ENCODE measurements around the gene SFT2D1. TPM values are rescaled to one million over a fixed set of nuclear protein-coding genes. Genes with fewer than 3 reads are reported as not detected.

Gene SFT2D1
- total RNA-seq, 1 donor from 2014 or later: 52.8 TPM

- peaks cover 18% of the 10 kb centered on the region for H3K4me1 ChIP-seq
- DNase-seq (no peak), ATAC-seq (peak; percentile 24 to 46)
- no peaks in the 10 kb centered on the region for H3K36me3 ChIP-seq
- H3K27me3 ChIP-seq (ENCODE audit: low read depth): peaks cover 47% of the 10 kb centered on the region
- intact Hi-C loops (cut with DNase I): no loop called here
- H3K4me3 ChIP-seq: peak overlapping the region; percentile 48
- no peaks in the 10 kb centered on the region for H3K9me3 ChIP-seq
- no peak for TF ChIP-seq CTCF (IDR thresholded peaks at IDR 0.05)
- no peak overlapping the region for H3K27ac ChIP-seq
These were observed 35.0 kb downstream of the SFT2D1 start for GRCh38 chr6:166307082-166308032.

DNA sequence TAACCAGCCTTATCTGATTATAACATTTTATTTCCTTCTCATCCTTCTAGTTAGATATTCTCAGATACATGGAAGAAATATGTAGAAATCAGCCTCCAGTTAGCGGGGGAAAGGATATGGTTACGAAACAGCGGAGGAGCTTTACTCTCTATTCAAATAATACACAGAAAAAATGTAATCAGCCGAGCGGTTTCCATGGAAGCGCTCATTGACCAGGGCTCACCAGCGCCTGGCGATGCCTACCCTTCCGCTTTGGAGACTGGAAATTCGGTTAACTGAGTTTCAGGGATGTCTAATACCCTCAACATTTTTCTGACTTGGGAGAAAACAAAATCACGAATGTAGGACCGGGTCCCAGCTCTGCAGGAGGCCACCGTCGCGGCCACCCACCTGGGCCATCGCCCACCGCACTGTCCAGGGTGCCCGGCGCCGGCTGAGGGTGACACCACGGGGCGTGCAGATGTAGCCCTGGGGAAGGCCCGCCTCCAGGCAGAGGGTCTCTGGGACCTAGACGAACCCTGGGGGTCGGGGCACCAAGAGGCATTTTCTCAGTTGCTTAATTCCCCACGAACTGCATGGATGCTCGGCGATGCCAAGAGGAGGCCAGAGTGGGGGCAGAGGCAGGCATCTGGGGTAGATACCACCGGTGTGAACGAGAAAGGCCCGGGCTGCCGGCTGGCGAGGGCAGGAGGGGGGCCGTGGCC lies 35.8 kb downstream of the SFT2D1 start:
- Histone ChIP-seq H3K9me3 (no peaks in the 10 kb centered on the region), H3K4me1 (peaks cover 18% of the 10 kb centered on the region), H3K27me3 (ENCODE audit: low read depth) (peaks cover 54% of the 10 kb centered on the region), H3K36me3 (no peaks in the 10 kb centered on the region), H3K27ac (no peak overlapping the region), H3K4me3 (peak overlapping the region; percentile 48)
- DNase-seq (no peak), ATAC-seq (peak in 1 of 2 donors; percentile 38)
- intact Hi-C loops (cut with DNase I): no loop called here
- no peak for TF ChIP-seq CTCF (IDR thresholded peaks at IDR 0.05)

DNA sequence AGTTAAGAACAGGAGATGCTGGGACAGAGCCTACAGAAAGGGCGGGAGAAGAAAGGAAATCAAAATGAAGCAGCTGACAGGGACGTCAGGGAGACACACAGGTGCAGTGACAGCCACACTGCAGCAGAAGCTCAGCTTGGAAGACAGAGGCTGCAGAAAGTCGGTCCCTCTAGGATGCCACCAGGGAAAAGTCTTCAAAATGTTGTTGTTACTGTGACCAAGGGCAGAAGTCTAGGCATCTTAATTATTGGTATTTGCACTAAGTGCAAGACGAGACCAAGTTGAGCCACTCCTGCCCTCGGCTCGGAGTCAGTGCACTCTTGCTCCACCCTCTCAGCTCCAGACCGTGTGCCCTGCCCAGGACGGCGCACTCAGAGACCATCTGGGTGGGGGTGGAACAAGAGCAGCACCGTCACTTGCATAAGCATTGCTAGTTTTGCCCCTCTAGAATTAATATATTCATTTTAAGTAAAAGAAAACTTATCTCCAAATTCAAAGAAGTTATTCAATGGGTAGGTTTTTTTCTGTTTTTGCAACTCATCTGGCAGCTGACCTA lies 36.7 kb downstream of the SFT2D1 start:
- intact Hi-C loops (cut with DNase I): no loop called here
- peaks cover 18% of the 10 kb centered on the region for H3K4me1 ChIP-seq
- H3K36me3 ChIP-seq: no peaks in the 10 kb centered on the region
- ATAC-seq: no peak
- no peak for TF ChIP-seq CTCF (IDR thresholded peaks at IDR 0.05)
- no peak overlapping the region for H3K4me3 ChIP-seq
- H3K27ac ChIP-seq: no peak overlapping the region
- no peak for DNase-seq
- H3K27me3 ChIP-seq (ENCODE audit: low read depth): peaks cover 54% of the 10 kb centered on the region
- H3K9me3 ChIP-seq: no peaks in the 10 kb centered on the region

DNA sequence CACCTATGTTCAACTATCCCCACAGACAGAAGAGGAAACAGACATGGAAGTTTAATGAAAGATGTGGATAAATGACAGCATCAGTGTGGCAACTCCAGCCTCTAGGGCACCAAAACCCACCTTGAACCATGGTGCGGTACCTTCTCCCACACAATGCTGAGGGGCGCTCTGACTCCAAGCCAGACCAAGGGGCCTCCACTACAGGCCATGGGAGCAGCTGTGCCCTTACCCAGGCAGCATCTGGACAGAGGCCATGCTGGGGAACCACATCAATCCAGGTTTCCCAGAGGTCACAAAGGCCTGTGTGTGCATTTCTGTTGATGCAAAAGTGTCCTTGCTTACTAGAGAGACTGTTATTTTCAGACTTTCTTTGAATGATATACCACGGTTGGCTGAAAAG lies 38.2 kb downstream of the SFT2D1 start:
- ATAC-seq (no peak), DNase-seq (no peak)
- Histone ChIP-seq H3K27me3 (ENCODE audit: low read depth) (peaks cover 52% of the 10 kb centered on the region), H3K4me3 (no peak overlapping the region), H3K36me3 (no peaks in the 10 kb centered on the region), H3K4me1 (peaks cover 18% of the 10 kb centered on the region), H3K27ac (no peak overlapping the region), H3K9me3 (no peaks in the 10 kb centered on the region)
- TF ChIP-seq CTCF (IDR thresholded peaks at IDR 0.05): no peak
- intact Hi-C loops (cut with DNase I): no loop called here

DNA sequence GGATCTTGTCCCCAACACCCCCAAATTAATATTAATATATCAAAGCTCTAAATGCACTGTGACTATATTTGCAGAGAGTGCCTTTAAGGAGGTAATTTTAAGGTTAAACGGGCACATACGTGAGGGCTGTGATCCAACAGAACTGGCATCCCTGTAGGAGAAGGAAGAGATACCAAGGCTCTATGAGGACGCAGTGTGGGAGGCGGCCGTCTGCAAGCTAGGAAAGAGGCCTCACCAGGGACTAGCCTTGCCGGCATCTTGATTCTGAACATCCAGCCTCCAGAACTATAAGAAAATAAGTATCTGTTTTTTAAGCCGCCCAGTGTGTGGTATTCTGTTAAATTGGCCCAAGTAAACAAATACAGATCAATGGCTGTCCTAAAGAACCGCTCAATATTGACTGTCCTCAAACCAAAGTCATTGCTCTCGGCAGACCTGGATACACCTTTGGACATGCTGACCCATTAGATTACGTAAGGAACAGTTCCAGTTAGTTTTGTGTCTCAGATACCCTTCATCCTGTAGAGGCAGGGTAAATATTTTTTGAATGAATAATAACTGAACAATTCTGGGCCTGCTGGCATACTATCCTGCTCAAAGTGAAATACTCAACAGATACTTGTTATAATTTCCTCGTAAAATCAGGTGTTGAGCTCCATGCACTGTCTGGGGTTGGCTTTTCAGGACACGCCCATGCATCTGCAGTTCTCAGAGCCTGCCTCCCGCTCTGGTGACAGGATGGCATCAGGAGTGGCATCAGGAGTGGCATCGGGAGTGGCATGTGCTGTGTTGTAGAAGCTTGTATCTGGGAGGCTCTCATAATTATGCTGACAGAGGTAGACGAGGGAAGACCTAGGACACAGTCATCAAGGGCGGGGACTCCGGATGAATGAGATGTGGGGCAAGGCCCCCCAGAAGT lies 40.5 kb downstream of the SFT2D1 start:
- TF ChIP-seq CTCF (IDR thresholded peaks at IDR 0.05): no peak
- H3K9me3 ChIP-seq: no peaks in the 10 kb centered on the region
- peaks cover 3% of the 10 kb centered on the region for H3K4me1 ChIP-seq
- H3K27ac ChIP-seq: no peak overlapping the region
- no peak for DNase-seq
- H3K27me3 ChIP-seq (ENCODE audit: low read depth): peaks cover 46% of the 10 kb centered on the region
- ATAC-seq: no peak
- H3K36me3 ChIP-seq: no peaks in the 10 kb centered on the region
- intact Hi-C loops (cut with DNase I): no loop called here
- no peak overlapping the region for H3K4me3 ChIP-seq
